HG03280 (cell line): ENCODE results near the gene RAD18.

Source experiments
- ATAC-seq: cut with Tn5 transposase; IDR thresholded peaks from one replicate; pipeline ENCODE4 v1.9.1; 2021; ENCODE audit warnings: mild to moderate bottlenecking, moderate library complexity; ENCODE audit not compliant: unreplicated experiment

Gene RAD18

DNA sequence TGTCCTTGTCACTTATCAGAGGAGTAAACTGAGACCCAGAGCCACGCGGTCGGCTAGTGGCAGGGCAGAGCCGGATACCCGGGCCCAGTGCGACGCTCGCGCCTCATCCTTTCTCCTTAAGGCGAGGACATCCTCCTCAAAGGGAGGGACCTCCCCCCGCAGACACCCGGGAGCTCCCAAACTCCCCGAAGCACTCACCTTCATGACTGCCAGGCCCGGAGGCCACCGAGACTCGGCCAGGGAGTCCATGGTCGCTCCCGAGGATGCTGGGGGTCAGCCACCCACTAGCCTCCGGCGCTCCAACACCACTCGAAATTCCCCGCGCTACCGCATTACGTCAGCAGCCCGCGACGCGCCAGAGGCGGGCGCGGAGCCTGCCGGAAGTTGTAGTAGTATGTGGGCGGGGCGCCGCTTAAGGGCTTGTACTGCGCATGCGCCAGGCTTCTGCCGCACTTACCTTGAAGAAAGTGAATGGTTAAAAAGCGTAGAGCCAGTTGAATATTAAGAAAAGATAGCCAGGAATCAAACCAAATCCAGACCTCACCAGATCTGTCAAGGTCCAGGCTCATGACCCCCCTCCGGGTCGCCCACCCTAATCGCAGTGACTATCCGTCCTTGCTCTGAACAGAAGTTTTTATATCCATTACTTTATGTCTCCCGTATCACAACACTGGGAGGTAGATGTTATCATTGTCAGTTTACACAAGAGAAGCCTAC is at the start of gene RAD18:
Gene RAD18, minus strand, starts transcription at position 336 of the 717 bp plus-strand sequence. Its CDS starts 87 bp downstream, at position 249.
- peak; percentile 93 for ATAC-seq

GRCh38 chr3:9012521-9012920 is 49.2 kb upstream of the RAD18 start:
- no peak for ATAC-seq

GRCh38 chr3:9009976-9010545 is 46.8 kb upstream of the RAD18 start:
- ATAC-seq: no peak

DNA sequence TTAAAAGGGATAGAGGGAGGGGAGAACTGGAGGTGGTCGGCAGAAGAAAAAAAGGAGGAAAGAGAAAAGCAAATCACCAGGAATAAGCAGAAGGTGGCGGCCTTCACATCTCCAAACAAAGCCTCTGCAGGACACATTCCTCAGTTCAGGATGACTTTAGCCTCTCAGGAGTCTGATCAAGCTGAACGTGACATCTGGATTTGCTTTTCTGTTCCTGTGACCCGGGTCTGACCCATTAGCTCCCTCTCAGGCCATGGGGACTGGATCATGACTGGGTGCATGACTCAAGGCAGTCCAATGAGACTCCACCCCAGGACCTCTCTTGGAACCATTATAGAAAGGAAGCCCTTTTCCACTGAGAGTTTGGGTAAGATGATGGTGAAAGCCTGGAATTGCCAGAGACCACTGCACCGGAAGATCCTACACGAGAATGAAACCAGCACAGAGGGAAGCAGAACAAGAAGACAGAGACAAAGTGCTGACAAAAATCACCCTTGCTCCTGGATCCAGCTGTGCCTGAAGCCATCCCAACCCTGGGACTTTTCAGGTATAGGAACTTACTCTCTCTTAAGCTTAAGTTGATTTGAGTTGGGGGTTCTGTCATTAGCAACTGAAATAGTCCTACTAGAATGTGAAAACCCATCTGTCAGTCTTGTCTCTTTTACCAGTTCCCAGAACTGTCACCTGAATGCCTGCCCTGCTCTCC is 45.4 kb upstream of the RAD18 start:
- ATAC-seq: no peak

DNA sequence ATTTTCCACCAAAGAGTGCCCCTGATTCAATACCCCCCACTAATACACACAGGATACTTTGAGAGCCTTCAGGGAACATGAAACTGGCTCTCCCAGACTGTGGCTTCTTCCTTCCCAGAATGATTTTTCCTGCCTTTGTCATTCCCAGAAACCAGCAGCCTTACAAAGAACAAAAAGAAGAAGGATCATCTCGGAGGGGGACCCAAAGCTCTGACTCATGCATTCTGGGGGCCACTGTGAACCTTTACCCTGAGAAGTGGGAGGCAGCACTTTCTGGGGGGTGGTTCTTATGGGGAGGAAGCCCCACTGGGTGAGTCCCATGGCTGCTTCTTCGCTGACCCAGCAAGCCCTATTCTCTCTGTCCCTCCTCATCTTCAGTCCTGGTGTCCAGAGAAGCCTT is 44.7 kb upstream of the RAD18 start:
- no peak for ATAC-seq

DNA sequence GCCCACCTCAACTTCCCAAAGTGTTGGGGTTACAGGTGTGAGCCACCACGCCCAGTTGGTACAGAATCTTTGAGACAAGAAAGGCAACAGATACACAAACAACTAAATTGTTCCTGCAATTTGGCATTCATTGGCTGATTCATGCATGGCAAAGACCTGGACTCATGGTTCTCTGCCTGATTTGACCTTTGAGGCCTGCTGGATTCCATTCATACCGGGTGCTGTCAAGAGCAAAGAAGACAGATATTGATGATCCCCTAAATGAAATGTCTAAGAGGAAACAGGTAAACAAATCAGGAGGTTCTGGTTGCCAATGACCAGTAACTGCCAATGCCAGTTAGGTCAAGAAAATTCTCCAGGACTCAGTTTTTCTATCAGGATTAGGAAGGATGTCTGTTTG is 43.9 kb upstream of the RAD18 start:
- no peak for ATAC-seq

DNA sequence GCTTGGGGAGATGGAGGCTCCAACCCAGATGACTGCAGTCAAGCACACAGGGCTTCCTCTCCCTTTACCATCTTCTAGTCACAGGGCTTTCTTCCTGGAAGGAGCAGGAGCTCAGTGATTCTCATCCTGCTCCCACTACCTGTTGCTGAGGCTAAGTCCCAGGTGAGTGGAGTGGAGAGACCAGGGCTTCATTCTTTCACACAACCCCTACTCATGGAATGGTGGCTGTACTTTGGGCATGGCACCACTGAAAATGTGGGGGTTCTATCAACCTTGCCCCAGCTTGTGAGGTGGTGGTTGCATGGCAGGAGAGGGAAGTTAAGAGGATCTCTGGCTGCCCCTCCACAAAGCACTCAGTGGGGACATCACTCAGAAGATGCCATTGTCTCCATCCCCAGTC is 36.8 kb upstream of the RAD18 start:
- no peak for ATAC-seq

DNA sequence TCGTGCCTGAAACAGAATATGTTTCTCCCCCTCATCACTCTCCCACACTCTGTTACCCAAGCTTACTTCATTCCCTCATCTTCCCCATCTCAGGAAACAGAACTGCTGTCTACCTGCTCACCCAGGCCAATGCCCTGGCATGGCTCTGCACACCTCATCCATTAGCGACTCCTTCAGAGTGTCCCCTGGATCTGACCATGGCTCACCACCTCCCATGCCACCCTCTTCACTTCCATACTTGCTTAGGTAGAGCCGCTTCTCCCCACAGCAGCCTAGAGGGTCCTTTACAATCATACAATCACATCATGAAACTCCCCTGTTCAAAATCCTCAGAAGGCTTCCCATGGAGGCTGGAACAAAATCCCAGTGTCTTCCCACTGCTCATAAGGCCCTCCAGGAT is 33.9 kb upstream of the RAD18 start:
- ATAC-seq: no peak

DNA sequence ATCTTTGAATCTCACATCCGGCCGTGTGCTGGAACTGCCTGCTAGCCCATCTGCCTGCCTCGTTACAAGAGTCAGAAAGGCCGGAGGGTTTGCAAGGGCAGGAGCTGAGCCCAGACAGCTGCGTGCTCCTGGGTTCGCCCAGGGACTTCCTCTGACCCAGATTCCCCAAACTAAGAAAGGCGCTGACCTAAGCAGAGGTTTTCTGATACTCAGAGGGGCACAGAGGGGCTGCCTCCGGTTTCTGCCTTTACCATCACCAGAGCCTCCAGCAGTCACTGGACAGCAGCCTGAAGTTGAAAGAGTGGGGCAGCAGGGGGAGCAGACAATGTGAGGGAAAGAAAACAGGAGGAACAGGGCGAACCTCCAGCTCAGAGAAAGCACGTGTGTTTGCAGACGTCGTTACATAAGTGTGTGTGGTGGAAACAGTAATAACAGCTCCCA is 33.4 kb upstream of the RAD18 start:
- no peak for ATAC-seq

DNA sequence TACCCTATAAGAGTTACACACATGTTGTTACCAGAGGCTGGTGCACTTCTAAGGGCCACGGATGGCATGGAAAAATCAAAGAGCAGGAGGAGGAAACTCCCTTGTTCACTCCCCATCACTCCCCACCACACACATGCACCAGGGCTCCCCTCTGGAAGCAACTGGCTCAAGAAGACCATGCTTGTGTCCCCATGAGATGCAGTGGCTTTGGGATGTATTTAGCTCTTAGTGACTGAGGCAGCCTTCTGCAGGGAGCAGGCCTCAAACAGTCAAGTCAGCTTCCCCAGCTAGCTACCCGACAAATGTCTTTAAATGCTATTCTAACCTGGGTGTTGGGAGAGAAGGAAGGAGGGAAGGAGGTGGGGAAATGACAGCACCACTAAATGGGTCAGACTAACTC is 32.9 kb upstream of the RAD18 start:
- ATAC-seq: no peak

- no peak for ATAC-seq
Observed at GRCh38 chr3:8994226-8994625, 31.0 kb upstream of the RAD18 start.

- ATAC-seq: no peak
Observed at GRCh38 chr3:8993331-8993730, 30.1 kb upstream of the RAD18 start.

DNA sequence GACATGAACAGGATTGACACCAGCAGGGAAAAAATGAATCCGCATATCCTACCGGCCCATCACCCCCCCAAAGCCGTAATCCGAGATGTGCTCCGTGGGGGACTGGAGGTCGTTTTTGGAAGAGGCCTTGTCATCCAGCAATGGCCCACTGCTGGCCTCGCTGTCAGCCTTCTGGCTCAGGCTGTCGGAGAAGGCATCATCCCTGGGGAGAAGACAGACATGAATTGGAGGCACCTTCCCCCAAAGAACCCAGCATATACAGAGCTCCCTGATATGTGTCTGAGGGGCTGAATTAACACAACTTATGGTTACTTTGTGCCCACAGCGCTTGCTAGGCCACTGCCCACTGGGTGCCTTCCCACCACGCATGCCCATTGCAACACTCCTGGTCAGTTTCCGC is 29.6 kb upstream of the RAD18 start:
- ATAC-seq: no peak

- no peak for ATAC-seq
Observed at GRCh38 chr3:8992199-8992598, 28.9 kb upstream of the RAD18 start.

GRCh38 chr3:8990266-8991215 is 27.3 kb upstream of the RAD18 start:
- no peak for ATAC-seq

DNA sequence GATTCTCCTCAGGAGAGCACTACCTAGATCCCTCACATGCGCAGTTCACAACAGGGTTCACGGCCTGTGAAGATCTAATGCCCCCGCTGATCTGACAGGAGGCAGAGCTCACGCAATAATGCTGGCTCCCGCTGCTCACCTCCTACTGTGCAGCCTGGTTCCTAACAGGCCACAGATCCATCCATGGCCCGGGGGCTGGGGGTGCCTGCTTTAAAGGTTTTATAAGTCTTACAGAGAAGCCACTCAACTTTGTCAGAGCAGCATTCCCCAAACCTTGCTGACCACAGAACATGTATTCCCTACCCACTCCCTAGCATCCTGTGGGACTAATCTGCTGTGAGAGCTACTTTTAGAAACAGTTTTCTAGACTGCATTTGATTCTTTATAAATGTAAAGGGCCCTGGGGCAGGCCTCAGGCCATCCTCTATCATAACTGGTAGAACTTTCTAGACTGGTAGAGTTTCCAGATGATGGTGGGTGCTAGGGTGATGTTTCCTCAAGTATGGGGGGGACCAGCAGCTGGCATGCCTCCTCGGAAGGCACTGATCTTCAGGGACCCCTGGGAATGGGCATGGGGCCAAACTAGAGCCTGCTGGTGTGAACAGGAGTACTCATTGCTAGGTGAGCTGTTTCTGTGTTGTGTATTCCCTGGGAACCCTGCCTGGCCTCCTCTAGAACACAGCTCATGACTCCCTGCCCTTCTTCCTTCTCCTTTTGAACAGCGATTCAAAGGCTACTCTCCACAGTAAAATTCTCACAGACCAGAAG is 25.7 kb upstream of the RAD18 start:
- no peak for ATAC-seq

DNA sequence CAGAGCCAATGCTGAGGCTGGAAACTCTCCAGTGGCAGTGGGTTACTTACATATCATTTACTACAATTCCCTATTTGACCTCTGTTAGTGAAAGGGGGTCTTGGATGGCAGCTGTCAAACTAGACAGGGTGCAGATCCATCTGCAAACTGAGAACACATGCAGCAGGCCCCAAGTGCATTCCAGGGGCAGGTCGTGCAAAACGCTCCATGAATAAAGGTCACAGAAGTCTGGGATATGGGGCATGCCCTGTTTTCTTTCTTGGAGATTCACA is 25.0 kb upstream of the RAD18 start:
- no peak for ATAC-seq

- ATAC-seq: peak; percentile 79
Observed at GRCh38 chr3:8987645-8988383, 24.5 kb upstream of the RAD18 start.

DNA sequence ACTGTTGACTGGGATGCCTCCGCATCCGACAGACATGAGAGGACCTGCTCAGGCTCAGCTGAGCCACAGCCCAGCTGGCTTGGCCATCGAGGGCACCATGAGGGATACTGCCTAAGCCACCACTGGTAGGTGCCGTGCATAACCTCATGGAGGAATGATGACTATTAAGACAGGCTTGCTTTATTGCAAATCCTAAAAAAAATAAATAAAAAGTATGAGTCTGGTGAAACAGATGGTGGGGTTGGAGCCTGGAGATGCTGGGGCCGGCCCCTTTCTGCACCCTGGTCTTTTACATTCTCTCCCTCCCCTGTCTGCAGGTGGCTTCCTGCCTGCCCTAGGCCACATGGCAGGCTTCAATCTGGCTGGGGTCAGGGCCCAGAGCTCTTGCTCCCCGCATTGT is 24.0 kb upstream of the RAD18 start:
- no peak for ATAC-seq

- no peak for ATAC-seq
Observed at GRCh38 chr3:8986741-8987140, 23.5 kb upstream of the RAD18 start.
